Neural cell (in vitro differentiated cells): Measurements from ENCODE around the gene ATF7. TPM values are rescaled to one million over a fixed set of nuclear protein-coding genes. Genes with fewer than 3 reads are reported as not detected.

Experiments used
- H2AFZ ChIP-seq: fragments of 200-600, 300-800 bp; sonication (generic), shearing (Covaris generic); 2 replicates; pipeline ENCODE4 v1.6.0; 2014; ENCODE audit warnings: low read depth, mild to moderate bottlenecking, antibody characterized with exemption, low read length, moderate library complexity
- H3F3A ChIP-seq: fragments of 200-600 bp; shearing (Covaris generic); 2 replicates; pipeline ENCODE4 v1.6.1; 2016; ENCODE audit warnings: mild to moderate bottlenecking, moderate library complexity, mixed read lengths, antibody characterized with exemption, low read length; ENCODE audit not compliant: insufficient read depth, poor library complexity, severe bottlenecking
- H3K27ac ChIP-seq: fragments of 200-600, 300-800 bp; sonication (generic), shearing (Covaris generic); 2 replicates; pipeline ENCODE4 v1.5.1; 2014; ENCODE audit warnings: mild to moderate bottlenecking, low read length, moderate library complexity
- H3K27me3 ChIP-seq: fragments of 300-800, 200-600 bp; sonication (generic), shearing (Covaris generic); 2 replicates; pipeline ENCODE4 v1.6.0; 2014; ENCODE audit warnings: mild to moderate bottlenecking, low read depth, low read length, moderate library complexity; ENCODE audit not compliant: insufficient read depth
- H3K36me3 ChIP-seq: fragments of 300-800, 200-600 bp; sonication (generic), shearing (Covaris generic); 2 replicates; pipeline ENCODE4 v1.5.1; 2014; ENCODE audit warnings: mild to moderate bottlenecking, antibody characterized with exemption, low read length, moderate library complexity; ENCODE audit not compliant: insufficient read depth
- H3K4me2 ChIP-seq: fragments of 300-800, 200-600 bp; sonication (generic), shearing (Covaris generic); 2 replicates; pipeline ENCODE4 v1.6.0; 2014; ENCODE audit warnings: mild to moderate bottlenecking, low read length
- H3K4me3 ChIP-seq: fragments of 300-800, 200-600 bp; sonication (generic), shearing (Covaris generic); 2 replicates; pipeline ENCODE4 v1.5.1; 2014; ENCODE audit warnings: mild to moderate bottlenecking, low read length, moderate library complexity
- H3K79me2 ChIP-seq: fragments of 200-600 bp; shearing (Covaris generic); replicated peaks from 2 replicates; pipeline ENCODE4 v1.6.0; 2014; ENCODE audit warnings: mild to moderate bottlenecking, low read length, moderate library complexity; ENCODE audit not compliant: insufficient read depth
- H3K9ac ChIP-seq: fragments of 300-800, 200-600 bp; sonication (generic), shearing (Covaris generic); 2 replicates; pipeline ENCODE4 v1.6.1; 2016; ENCODE audit warnings: mild to moderate bottlenecking, low read length, mixed read lengths
- H3K9me2 ChIP-seq: fragments of 200-600 bp; shearing (Covaris generic); 2 replicates; pipeline ENCODE4 v1.6.1; 2016; ENCODE audit warnings: mild to moderate bottlenecking, low read length, mixed read lengths; ENCODE audit not compliant: insufficient read depth
- H3K9me3 ChIP-seq: fragments of 200-600, 300-800 bp; sonication (generic), shearing (Covaris generic); 2 replicates; pipeline ENCODE4 v1.6.1; 2016; ENCODE audit warnings: mild to moderate bottlenecking, mixed run types, low read length, moderate library complexity, mixed read lengths
- H4K20me1 ChIP-seq: fragments of 200-600 bp; shearing (Covaris generic); 2 replicates; pipeline ENCODE4 v1.6.1; 2016; ENCODE audit warnings: mild to moderate bottlenecking, mixed run types; ENCODE audit not compliant: insufficient read depth
- EP300 ChIP-seq: fragments of 450-650 bp; conservative IDR thresholded peaks from 2 replicates; pipeline ENCODE4 v1.6.1; 2014; ENCODE audit warnings: antibody characterized with exemption, mild to moderate bottlenecking, moderate library complexity; ENCODE audit not compliant: poor library complexity, severe bottlenecking
- EZH2 ChIP-seq: fragments of 200-600, 300-800 bp; shearing (Covaris generic), sonication (generic); IDR thresholded peaks from 2 replicates; pipeline ENCODE4 v1.6.1; 2014; ENCODE audit warnings: antibody characterized with exemption, low read length, borderline replicate concordance, mild to moderate bottlenecking; ENCODE audit not compliant: insufficient read depth, poor library complexity, severe bottlenecking
- MXI1 ChIP-seq: fragments of 450-650 bp; conservative IDR thresholded peaks from 2 replicates; pipeline ENCODE4 v1.6.1; 2014; ENCODE audit warnings: antibody characterized with exemption, mild to moderate bottlenecking; ENCODE audit not compliant: poor library complexity, severe bottlenecking
- POLR2AphosphoS5 ChIP-seq: IDR thresholded peaks from 2 replicates; pipeline ENCODE4 v1.6.1; 2012
- SMC3 ChIP-seq: fragments of 450-650 bp; conservative IDR thresholded peaks from 2 replicates; pipeline ENCODE4 v1.6.1; 2014; ENCODE audit warnings: antibody characterized with exemption, mild to moderate bottlenecking, moderate library complexity; ENCODE audit not compliant: poor library complexity
- polyA plus RNA-seq: library from polyadenylated mRNA; depleted of rRNA; stranded (reverse); fragments of >200 nt; gene quantifications from 2 replicates; pipeline ENCODE4 v1.2.3, GENCODE V29; 2014
- TF ChIP-seq, protein P1 (sequence below): IDR thresholded peaks from 2 replicates; pipeline ENCODE4 v1.6.1; 2012; ENCODE audit warnings: borderline replicate concordance
- TF ChIP-seq, protein P2 (sequence below): fragments of 450-650 bp; IDR thresholded peaks from 2 replicates; pipeline ENCODE4 v1.5.1; 2014; ENCODE audit warnings: antibody characterized with exemption, mild to moderate bottlenecking, moderate library complexity; ENCODE audit not compliant: poor library complexity, severe bottlenecking

Gene ATF7
- polyA plus RNA-seq, 1 donor from 2014 or later: 6.3 TPM

DNA sequence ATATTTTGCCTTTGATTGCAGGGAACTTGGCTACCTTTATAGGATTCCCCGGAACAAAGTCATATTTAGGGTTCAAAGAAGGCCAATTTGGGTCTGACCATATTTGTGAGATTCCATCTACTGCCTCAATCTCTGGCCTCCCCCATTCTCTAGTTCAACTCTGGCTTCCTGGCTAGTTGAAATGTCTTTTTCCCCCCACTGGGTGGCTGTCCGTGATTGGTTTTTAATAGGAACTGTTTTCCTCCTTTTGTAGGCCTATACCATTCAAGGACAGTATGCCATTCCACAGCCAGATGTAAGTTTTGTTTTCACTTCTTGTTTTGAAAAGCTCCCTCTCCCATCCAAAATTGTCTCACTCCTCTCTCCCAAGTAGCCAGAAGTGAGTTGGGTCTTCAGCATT lies 160.5 kb downstream of the ATF7 start:
- peaks cover 26% of the 10 kb centered on the region for H4K20me1 ChIP-seq
- H3K9ac ChIP-seq: no peak overlapping the region
- no peak overlapping the region for H3K27ac ChIP-seq
- peaks cover 19% of the 10 kb centered on the region for H3K36me3 ChIP-seq
- no peak for TF ChIP-seq SMC3
- TF ChIP-seq, protein P1, sequence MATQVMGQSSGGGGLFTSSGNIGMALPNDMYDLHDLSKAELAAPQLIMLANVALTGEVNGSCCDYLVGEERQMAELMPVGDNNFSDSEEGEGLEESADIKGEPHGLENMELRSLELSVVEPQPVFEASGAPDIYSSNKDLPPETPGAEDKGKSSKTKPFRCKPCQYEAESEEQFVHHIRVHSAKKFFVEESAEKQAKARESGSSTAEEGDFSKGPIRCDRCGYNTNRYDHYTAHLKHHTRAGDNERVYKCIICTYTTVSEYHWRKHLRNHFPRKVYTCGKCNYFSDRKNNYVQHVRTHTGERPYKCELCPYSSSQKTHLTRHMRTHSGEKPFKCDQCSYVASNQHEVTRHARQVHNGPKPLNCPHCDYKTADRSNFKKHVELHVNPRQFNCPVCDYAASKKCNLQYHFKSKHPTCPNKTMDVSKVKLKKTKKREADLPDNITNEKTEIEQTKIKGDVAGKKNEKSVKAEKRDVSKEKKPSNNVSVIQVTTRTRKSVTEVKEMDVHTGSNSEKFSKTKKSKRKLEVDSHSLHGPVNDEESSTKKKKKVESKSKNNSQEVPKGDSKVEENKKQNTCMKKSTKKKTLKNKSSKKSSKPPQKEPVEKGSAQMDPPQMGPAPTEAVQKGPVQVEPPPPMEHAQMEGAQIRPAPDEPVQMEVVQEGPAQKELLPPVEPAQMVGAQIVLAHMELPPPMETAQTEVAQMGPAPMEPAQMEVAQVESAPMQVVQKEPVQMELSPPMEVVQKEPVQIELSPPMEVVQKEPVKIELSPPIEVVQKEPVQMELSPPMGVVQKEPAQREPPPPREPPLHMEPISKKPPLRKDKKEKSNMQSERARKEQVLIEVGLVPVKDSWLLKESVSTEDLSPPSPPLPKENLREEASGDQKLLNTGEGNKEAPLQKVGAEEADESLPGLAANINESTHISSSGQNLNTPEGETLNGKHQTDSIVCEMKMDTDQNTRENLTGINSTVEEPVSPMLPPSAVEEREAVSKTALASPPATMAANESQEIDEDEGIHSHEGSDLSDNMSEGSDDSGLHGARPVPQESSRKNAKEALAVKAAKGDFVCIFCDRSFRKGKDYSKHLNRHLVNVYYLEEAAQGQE: no peak
- TF ChIP-seq MXI1: no peak
- TF ChIP-seq EP300: no peak
- no peak for TF ChIP-seq POLR2AphosphoS5
- TF ChIP-seq, protein P2, sequence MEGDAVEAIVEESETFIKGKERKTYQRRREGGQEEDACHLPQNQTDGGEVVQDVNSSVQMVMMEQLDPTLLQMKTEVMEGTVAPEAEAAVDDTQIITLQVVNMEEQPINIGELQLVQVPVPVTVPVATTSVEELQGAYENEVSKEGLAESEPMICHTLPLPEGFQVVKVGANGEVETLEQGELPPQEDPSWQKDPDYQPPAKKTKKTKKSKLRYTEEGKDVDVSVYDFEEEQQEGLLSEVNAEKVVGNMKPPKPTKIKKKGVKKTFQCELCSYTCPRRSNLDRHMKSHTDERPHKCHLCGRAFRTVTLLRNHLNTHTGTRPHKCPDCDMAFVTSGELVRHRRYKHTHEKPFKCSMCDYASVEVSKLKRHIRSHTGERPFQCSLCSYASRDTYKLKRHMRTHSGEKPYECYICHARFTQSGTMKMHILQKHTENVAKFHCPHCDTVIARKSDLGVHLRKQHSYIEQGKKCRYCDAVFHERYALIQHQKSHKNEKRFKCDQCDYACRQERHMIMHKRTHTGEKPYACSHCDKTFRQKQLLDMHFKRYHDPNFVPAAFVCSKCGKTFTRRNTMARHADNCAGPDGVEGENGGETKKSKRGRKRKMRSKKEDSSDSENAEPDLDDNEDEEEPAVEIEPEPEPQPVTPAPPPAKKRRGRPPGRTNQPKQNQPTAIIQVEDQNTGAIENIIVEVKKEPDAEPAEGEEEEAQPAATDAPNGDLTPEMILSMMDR: no peak
- TF ChIP-seq EZH2: no peak
- H3K79me2 ChIP-seq: peaks cover 30% of the 10 kb centered on the region
- no peaks in the 10 kb centered on the region for H3F3A ChIP-seq
- no peak overlapping the region for H3K4me3 ChIP-seq
- no peaks in the 10 kb centered on the region for H3K9me3 ChIP-seq
- no peaks in the 10 kb centered on the region for H3K27me3 ChIP-seq
- no peak overlapping the region for H3K4me2 ChIP-seq
- H2AFZ ChIP-seq: no peak overlapping the region
- no peaks in the 10 kb centered on the region for H3K9me2 ChIP-seq

DNA sequence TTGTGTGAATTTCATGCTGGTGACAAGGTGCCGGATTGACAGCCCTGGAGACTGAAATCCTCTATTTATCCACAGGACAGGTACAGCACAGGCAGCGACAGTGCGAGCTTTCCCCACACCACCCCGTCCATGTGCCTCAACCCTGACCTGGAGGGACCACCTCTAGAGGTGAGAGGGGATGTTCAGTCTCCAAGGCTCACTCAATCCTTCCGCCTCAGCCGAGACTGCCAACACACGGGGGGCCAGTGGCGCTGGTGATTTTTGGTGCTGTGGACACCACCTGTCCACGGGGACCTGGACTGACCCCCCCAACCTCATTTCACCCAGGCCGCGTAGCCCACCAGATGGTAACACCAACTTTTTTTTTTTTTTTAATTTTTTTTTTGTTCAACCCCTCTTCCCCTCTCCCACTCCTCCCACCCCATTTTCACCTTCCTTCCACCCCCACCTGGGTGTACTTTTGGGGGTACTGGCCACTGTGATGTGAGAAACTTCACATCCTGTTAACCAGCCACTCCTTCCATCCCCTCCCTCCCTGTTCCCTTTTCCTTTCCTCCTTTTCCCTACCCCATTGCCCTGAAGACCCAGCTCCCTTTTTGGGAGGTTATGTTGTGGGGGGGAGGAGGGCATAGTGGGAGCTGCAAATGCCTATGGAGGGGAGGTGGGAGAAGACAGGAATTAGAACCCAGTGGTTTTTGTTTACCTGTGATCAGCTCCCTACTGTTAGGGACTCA lies 161.3 kb downstream of the ATF7 start:
- no peak overlapping the region for H3K4me3 ChIP-seq
- no peak overlapping the region for H3K9ac ChIP-seq
- H3K9me2 ChIP-seq: no peaks in the 10 kb centered on the region
- no peak overlapping the region for H3K4me2 ChIP-seq
- H3K27me3 ChIP-seq: no peaks in the 10 kb centered on the region
- H3K27ac ChIP-seq: no peak overlapping the region
- no peak overlapping the region for H2AFZ ChIP-seq
- H3F3A ChIP-seq: no peaks in the 10 kb centered on the region
- no peak for TF ChIP-seq EP300
- H3K36me3 ChIP-seq: peaks cover 19% of the 10 kb centered on the region
- no peaks in the 10 kb centered on the region for H3K9me3 ChIP-seq
- H3K79me2 ChIP-seq: peaks cover 33% of the 10 kb centered on the region
- H4K20me1 ChIP-seq: peaks cover 27% of the 10 kb centered on the region
